Body of pancreas (tissue), 4 donors: ENCODE data around the gene SAMD14. TPM values are rescaled to one million over a fixed set of nuclear protein-coding genes. Genes with fewer than 3 reads are reported as not detected.

Experiments
- ATAC-seq: fragments of 150-250 bp; one replicate; pipeline ENCODE4 v1.9.1; 2016
- DNase-seq, 4 donors: peaks; one replicate each; pipeline ENCODE4 v3.0.0-alpha.2; 2019
- H3K27ac ChIP-seq, 4 donors: fragments of 200-600 bp; sonication (generic); 1 replicate in 3 of 4; 2 replicates in 1 of 4; pipeline versions ENCODE4 v1.5.1 to v1.6.1; 2016 to 2019; ENCODE audit warnings: mild to moderate bottlenecking in 1 of 4, mixed read lengths in 1 of 4, moderate library complexity in 1 of 4
- H3K27me3 ChIP-seq, 2 donors: fragments of 200-600 bp; sonication (generic); one replicate each; pipeline ENCODE4 v1.6.0; 2016; ENCODE audit warnings: mild to moderate bottlenecking in 1 of 2
- H3K36me3 ChIP-seq, 2 donors: fragments of 200-600 bp; sonication (generic); replicated peaks in 1 of 2; 2 replicates each; pipeline ENCODE4 v1.5.1; 2016; ENCODE audit warnings: low read depth in 2 of 2; ENCODE audit not compliant: insufficient read depth in 1 of 2
- H3K4me1 ChIP-seq: fragments of 200-600 bp; sonication (generic); one replicate; pipeline ENCODE4 v1.6.0; 2016
- H3K4me3 ChIP-seq, 2 donors: fragments of 200-600 bp; sonication (generic); 1 replicate in 1 of 2; 2 replicates in 1 of 2; pipeline ENCODE4 v1.5.1; 2016 to 2019
- H3K9me3 ChIP-seq, 3 donors: fragments of 200-600 bp; sonication (generic); 1 replicate in 2 of 3; 2 replicates in 1 of 3; pipeline ENCODE4 v1.5.1; 2016
- CTCF ChIP-seq, 7 experiments: fragments of 450-650 bp in 4 of 7; fragments of 200-600 bp in 3 of 7; sonication (generic) in 3 of 7; IDR thresholded peaks; one replicate each; pipeline ENCODE4 v1.5.1; 2016 to 2019; ENCODE audit warnings: antibody characterized with exemption in 7 of 7
- POLR2A ChIP-seq, 3 donors: fragments of 450-650 bp; IDR thresholded peaks; one replicate each; pipeline ENCODE4 v1.6.1; 2016; ENCODE audit warnings: antibody characterized with exemption in 3 of 3, mild to moderate bottlenecking in 2 of 3
- WGBS, 2 donors: methylation state at CpG; one replicate each; pipeline ENCODE4 v1.1.5; 2017; 5-methylcytosine and 5-hydroxymethylcytosine counted together
- intact Hi-C: fragments of 100-400 bp; cut with DNase I; formaldehyde crosslinking; loops from one replicate; pipeline ENCODE4 v1.15.1; 2023
- total RNA-seq, 2 donors: library from RNA; depleted of rRNA; stranded (reverse); fragments of >200 nt; gene quantifications; one replicate each; pipeline ENCODE4 v1.1.0, GENCODE V29; 2016

Gene SAMD14
- total RNA-seq, 2 donors from 2014 or later = not detected

DNA sequence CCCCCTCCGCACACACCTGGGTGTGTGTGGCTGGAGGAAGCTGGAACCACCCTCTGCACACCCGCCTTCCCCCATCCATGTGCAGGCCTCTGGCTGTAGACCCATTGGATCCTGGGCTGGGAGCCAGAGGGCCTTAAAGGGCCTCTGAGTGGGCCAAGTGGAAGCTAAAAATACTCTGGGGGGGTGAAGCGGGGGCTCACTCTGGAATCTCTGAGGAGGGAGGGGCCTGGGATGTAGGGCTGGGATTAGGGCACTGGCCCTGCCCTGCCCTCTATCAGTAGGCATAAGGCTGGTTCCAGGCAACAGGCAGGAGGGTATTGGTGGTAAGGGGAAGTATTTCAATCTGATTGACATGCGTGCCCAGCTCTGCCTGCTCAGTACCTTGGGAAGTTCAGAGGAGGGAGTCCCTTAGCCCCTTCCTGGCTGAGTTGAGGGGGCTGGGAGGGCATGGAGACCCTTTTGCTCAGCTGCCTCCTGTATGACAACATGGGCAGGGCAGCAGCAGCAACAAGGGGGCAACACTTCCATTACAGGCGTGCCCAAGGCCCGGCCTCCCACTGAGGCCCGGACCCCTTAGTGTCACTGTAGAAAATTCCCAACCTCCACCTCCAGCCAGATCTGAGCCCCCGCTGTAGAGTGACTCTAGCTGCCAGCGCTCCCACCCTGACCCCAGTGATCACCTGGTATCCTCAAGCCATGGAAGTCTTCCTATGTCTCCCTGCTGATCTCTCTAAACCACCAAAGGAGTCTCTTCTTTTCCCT is 68.8 kb downstream of the SAMD14 start:
- DNase-seq (peak; percentile 31 to 65 (median 54)), ATAC-seq (no peak)
- Histone ChIP-seq H3K4me1 (peaks cover 72% of the 10 kb centered on the region), H3K27me3 (no peaks in the 10 kb centered on the region), H3K36me3 (no peaks in the 10 kb centered on the region), H3K9me3 (no peaks in the 10 kb centered on the region), H3K27ac (peak overlapping the region in 3 of 4 donors; percentile 11 to 26 (median 22)), H3K4me3 (no peak overlapping the region)
- TF ChIP-seq CTCF (IDR thresholded peaks at IDR 0.05) (no peak), POLR2A (IDR thresholded peaks at IDR 0.05) (no peak)
- intact Hi-C loops = no loop called here
- WGBS, 2 donors = 81 to 88% methylated on average over 5 to 9 of the region's 9 CpGs

Other genes starting within 250 kb of the SAMD14 start
- not detected for gene DLX4, start 161.0 kb downstream of the SAMD14 start, total RNA-seq
- gene DLX3, start 134.9 kb downstream of the SAMD14 start, total RNA-seq = not detected
- gene ITGA3, start 74.0 kb downstream of the SAMD14 start, total RNA-seq = 10 to 100 TPM; 31.0 to 36.3 TPM
- gene PDK2, start 34.8 kb downstream of the SAMD14 start, total RNA-seq = 100 to 1,000 TPM in 1 of 2 donors, 10 to 100 TPM in 1; 27.0 to 119 TPM
- gene PPP1R9B, start 20.5 kb upstream of the SAMD14 start, total RNA-seq = 10 to 100 TPM; 20.0 to 31.0 TPM
- gene SGCA, start 35.8 kb upstream of the SAMD14 start, total RNA-seq = 1 to 10 TPM in 1 of 2 donors, not detected in 1; 1.3 TPM
- 10 to 100 TPM; 11.2 to 62.3 TPM for gene COL1A1, start 71.5 kb upstream of the SAMD14 start, total RNA-seq
- not detected for gene TMEM92, start 144.3 kb upstream of the SAMD14 start, total RNA-seq
- 10 to 100 TPM; 22.8 to 31.3 TPM for gene XYLT2, start 216.0 kb upstream of the SAMD14 start, total RNA-seq
- gene MRPL27, start 243.0 kb upstream of the SAMD14 start, total RNA-seq = 10 to 100 TPM; 26.5 to 31.3 TPM
- gene EME1, start 243.1 kb upstream of the SAMD14 start, total RNA-seq = not detected